ENCODE measurements around the gene MADD.

GRCh38 chr11:47229161-47229560 lies 40.8 kb upstream of the MADD start:
- 0 out of 2 replicates have a peak, but pooled peaks have one; percentile 35 for TF ChIP-seq POLR2A (IDR thresholded peaks at IDR 0.05; ENCODE audit: low read depth, low read length)
- TF ChIP-seq POU2F2 (IDR thresholded peaks at IDR 0.05; ENCODE audit: borderline replicate concordance, low read depth, low read length) = no peak
- TF ChIP-seq, protein P1, sequence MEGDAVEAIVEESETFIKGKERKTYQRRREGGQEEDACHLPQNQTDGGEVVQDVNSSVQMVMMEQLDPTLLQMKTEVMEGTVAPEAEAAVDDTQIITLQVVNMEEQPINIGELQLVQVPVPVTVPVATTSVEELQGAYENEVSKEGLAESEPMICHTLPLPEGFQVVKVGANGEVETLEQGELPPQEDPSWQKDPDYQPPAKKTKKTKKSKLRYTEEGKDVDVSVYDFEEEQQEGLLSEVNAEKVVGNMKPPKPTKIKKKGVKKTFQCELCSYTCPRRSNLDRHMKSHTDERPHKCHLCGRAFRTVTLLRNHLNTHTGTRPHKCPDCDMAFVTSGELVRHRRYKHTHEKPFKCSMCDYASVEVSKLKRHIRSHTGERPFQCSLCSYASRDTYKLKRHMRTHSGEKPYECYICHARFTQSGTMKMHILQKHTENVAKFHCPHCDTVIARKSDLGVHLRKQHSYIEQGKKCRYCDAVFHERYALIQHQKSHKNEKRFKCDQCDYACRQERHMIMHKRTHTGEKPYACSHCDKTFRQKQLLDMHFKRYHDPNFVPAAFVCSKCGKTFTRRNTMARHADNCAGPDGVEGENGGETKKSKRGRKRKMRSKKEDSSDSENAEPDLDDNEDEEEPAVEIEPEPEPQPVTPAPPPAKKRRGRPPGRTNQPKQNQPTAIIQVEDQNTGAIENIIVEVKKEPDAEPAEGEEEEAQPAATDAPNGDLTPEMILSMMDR (IDR thresholded peaks at IDR 0.05 in 2 of 3, conservative IDR thresholded peaks at IDR 0.05 in 1 of 3; ENCODE audit: control insufficient read depth in 2 of 3, extremely low read depth in 1 of 3, insufficient read depth in 1 of 3, low read depth in 3 of 3, low read length in 3 of 3) = no peak
- TF ChIP-seq YY1 (IDR thresholded peaks at IDR 0.05; ENCODE audit: low read depth, low read length) = no peak
- TF ChIP-seq ZNF592 (IDR thresholded peaks at IDR 0.05) = no peak
- TF ChIP-seq EZH2 (IDR thresholded peaks at IDR 0.05; ENCODE audit: borderline replicate concordance, control insufficient read depth, low read depth, low read length) = no peak
- TF ChIP-seq, protein P2, sequence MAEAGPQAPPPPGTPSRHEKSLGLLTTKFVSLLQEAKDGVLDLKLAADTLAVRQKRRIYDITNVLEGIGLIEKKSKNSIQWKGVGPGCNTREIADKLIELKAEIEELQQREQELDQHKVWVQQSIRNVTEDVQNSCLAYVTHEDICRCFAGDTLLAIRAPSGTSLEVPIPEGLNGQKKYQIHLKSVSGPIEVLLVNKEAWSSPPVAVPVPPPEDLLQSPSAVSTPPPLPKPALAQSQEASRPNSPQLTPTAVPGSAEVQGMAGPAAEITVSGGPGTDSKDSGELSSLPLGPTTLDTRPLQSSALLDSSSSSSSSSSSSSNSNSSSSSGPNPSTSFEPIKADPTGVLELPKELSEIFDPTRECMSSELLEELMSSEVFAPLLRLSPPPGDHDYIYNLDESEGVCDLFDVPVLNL (IDR thresholded peaks at IDR 0.05; ENCODE audit: low read depth, low read length) = no peak
- TF ChIP-seq ELK1 (IDR thresholded peaks at IDR 0.05; ENCODE audit: low read depth, low read length) = no peak
- TF ChIP-seq FOXK2 (IDR thresholded peaks at IDR 0.05) = no peak
- TF ChIP-seq, protein P3, sequence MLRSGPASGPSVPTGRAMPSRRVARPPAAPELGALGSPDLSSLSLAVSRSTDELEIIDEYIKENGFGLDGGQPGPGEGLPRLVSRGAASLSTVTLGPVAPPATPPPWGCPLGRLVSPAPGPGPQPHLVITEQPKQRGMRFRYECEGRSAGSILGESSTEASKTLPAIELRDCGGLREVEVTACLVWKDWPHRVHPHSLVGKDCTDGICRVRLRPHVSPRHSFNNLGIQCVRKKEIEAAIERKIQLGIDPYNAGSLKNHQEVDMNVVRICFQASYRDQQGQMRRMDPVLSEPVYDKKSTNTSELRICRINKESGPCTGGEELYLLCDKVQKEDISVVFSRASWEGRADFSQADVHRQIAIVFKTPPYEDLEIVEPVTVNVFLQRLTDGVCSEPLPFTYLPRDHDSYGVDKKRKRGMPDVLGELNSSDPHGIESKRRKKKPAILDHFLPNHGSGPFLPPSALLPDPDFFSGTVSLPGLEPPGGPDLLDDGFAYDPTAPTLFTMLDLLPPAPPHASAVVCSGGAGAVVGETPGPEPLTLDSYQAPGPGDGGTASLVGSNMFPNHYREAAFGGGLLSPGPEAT (IDR thresholded peaks at IDR 0.05; ENCODE audit: low read depth) = no peak
- TF ChIP-seq TAF1 (IDR thresholded peaks at IDR 0.05; ENCODE audit: borderline replicate concordance, low read depth, low read length) = no peak
- no peak for TF ChIP-seq RAD51 (IDR thresholded peaks at IDR 0.05)
- TF ChIP-seq CHD4 (IDR thresholded peaks at IDR 0.05) = no peak

All from GM12878 (cell line).